Measurements from ENCODE around the gene PTS.

Gene PTS

DNA sequence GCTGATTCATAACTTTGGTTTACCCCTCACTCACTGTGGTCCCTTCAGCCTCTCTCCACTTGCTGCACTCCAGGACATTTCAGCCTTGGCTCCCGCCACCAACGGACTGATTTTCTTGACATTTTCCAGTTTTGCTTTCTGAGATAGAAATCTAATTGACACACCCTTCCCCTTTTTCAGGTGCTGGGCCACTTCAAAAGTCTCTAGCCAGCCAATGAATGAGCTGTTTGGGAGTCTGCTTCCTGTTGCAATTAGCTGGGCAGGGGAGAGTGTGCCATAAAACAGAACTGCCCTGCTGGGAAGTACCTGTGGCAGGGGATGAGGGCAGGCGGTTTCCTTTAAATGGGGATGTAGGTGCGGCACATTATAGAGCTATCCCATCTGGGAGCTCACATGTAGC, 55.5 kb downstream of the PTS start:
- TF ChIP-seq, protein P1, sequence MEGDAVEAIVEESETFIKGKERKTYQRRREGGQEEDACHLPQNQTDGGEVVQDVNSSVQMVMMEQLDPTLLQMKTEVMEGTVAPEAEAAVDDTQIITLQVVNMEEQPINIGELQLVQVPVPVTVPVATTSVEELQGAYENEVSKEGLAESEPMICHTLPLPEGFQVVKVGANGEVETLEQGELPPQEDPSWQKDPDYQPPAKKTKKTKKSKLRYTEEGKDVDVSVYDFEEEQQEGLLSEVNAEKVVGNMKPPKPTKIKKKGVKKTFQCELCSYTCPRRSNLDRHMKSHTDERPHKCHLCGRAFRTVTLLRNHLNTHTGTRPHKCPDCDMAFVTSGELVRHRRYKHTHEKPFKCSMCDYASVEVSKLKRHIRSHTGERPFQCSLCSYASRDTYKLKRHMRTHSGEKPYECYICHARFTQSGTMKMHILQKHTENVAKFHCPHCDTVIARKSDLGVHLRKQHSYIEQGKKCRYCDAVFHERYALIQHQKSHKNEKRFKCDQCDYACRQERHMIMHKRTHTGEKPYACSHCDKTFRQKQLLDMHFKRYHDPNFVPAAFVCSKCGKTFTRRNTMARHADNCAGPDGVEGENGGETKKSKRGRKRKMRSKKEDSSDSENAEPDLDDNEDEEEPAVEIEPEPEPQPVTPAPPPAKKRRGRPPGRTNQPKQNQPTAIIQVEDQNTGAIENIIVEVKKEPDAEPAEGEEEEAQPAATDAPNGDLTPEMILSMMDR (IDR thresholded peaks at IDR 0.05; ENCODE audit: extremely low read depth, missing control alignments), result no peak

More for the DNA sequence above, 55.5 kb downstream of the PTS start:
- no peak for DNase-seq (ENCODE audit: low spot score)

All from GM20000 (cell line).